ENCODE data around the gene PPM1A. TPM values are rescaled to one million over a fixed set of nuclear protein-coding genes. Genes with fewer than 3 reads are reported as not detected.

PPM1A gene
- total RNA-seq, 1 experiment from 2014 or later: 28.1 TPM

- ATAC-seq (no peak), DNase-seq (ENCODE audit: low read depth, low spot score) (no peak)
- ChIA-PET CTCF (no interaction called here), POLR2A (no interaction called here)
- Histone ChIP-seq H3K36me3 (ENCODE audit: control insufficient read depth, insufficient read depth, low read length) (no peaks in the 10 kb centered on the region), H3K4me1 (ENCODE audit: control insufficient read depth, insufficient read depth, low read length) (no peaks in the 10 kb centered on the region), H3K9me3 (ENCODE audit: control insufficient read depth, insufficient read depth, low read depth, low read length) (no peaks in the 10 kb centered on the region), H3K4me3 (ENCODE audit: low read depth in 2 of 2, low read length in 2 of 2) (no peak overlapping the region), H3K27ac (ENCODE audit: low read length) (no peak overlapping the region), H3K27me3 (ENCODE audit: control insufficient read depth, insufficient read depth, low read length) (no peaks in the 10 kb centered on the region; the same call in 1 of the 2 replicates)
- intact Hi-C loops (cut with micrococcal nuclease; ENCODE audit: unreplicated experiment): no loop called here
- no TSS peak for BruUV-seq (replicated peaks)
- TF ChIP-seq TCF7L2 (IDR thresholded peaks at IDR 0.05; ENCODE audit: low read depth, low read length): no peak
- in situ Hi-C loops (cut with HindIII; ENCODE audit: low pct_unique_long_range_greater_than_20kb, low sequenced_read_pairs): no loop called here
Observed at GRCh38 chr14:60238955-60239354, 10.1 kb upstream of the PPM1A start.

DNA sequence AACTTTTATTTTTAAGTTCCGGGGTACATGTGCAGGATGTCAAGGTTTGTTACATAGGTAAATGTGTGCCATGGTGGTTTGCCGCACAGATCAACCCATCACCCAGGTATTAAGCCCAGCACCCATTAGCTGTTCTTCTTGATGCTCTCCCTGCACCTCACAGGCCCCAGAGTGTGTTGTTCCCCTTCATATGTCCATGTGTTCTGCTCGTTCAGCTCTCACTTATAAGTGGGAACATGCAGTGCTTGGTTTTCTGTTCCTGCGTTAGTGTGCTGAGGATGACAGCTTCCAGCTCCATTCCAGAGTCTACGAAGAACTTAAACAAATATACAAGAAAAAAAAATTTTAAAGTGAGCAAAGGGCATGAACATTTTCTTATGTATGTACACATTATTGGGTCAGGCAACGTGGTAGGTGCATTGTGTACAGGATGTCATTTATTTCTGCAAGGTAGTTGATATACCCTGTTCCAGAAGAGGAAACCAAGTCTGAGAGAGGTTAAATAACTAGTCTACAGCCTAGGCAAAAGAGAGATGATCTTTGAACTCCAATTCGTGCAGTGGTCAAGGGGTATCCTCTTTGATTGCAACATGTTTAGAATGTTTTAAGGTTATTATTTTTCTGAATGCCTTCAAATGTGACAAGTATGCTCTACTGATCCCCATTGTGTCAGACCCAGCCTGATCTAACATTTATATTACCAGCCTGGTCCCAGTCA, 8.7 kb upstream of the PPM1A start:
- intact Hi-C loops (cut with micrococcal nuclease; ENCODE audit: unreplicated experiment) (no loop called here), in situ Hi-C loops (cut with HindIII; ENCODE audit: low pct_unique_long_range_greater_than_20kb, low sequenced_read_pairs) (no loop called here)
- no peak for ATAC-seq

More for the DNA sequence above, 8.7 kb upstream of the PPM1A start:
- no peaks in the 10 kb centered on the region for H3K36me3 ChIP-seq (ENCODE audit: control insufficient read depth, insufficient read depth, low read length)
- no peak for DNase-seq (ENCODE audit: low read depth, low spot score)
- CTCF ChIA-PET: no interaction called here
- no peaks in the 10 kb centered on the region for H3K9me3 ChIP-seq (ENCODE audit: control insufficient read depth, insufficient read depth, low read depth, low read length)
- no peak overlapping the region for H3K27ac ChIP-seq (ENCODE audit: low read length)
- no peaks in the 10 kb centered on the region for H3K4me1 ChIP-seq (ENCODE audit: control insufficient read depth, insufficient read depth, low read length)
- no TSS peak for BruUV-seq (replicated peaks)
- no peak for TF ChIP-seq REST (IDR thresholded peaks at IDR 0.05; ENCODE audit: insufficient read depth in 1 of 2, low read depth in 2 of 2, low read length in 1 of 2)
- TF ChIP-seq, protein P1, sequence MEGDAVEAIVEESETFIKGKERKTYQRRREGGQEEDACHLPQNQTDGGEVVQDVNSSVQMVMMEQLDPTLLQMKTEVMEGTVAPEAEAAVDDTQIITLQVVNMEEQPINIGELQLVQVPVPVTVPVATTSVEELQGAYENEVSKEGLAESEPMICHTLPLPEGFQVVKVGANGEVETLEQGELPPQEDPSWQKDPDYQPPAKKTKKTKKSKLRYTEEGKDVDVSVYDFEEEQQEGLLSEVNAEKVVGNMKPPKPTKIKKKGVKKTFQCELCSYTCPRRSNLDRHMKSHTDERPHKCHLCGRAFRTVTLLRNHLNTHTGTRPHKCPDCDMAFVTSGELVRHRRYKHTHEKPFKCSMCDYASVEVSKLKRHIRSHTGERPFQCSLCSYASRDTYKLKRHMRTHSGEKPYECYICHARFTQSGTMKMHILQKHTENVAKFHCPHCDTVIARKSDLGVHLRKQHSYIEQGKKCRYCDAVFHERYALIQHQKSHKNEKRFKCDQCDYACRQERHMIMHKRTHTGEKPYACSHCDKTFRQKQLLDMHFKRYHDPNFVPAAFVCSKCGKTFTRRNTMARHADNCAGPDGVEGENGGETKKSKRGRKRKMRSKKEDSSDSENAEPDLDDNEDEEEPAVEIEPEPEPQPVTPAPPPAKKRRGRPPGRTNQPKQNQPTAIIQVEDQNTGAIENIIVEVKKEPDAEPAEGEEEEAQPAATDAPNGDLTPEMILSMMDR (IDR thresholded peaks at IDR 0.05): no peak
- TF ChIP-seq SIN3A (IDR thresholded peaks at IDR 0.05; ENCODE audit: borderline replicate concordance, insufficient read depth, low read depth, low read length): no peak
- TF ChIP-seq POLR2AphosphoS5 (IDR thresholded peaks at IDR 0.05; ENCODE audit: low read depth, low read length): no peak
- TF ChIP-seq TCF7L2 (IDR thresholded peaks at IDR 0.05; ENCODE audit: low read depth, low read length): no peak
- no peaks in the 10 kb centered on the region for H3K27me3 ChIP-seq (ENCODE audit: control insufficient read depth, insufficient read depth, low read length)
- POLR2A ChIA-PET: no interaction called here
- H3K4me3 ChIP-seq (ENCODE audit: low read depth in 2 of 2, low read length in 2 of 2): no peak overlapping the region

Data from Panc1 (cell line).